HL-60 (cell line): ENCODE measurements around the gene PRDM16.

ENCODE experiments used
- DNase-seq, 2 experiments: peaks; one replicate each; pipeline ENCODE4 v3.0.0-alpha.2; 2010 to 2020; ENCODE audit warnings: low read depth in 1 of 2, low spot score in 1 of 2
- H3K27ac ChIP-seq: fragments of 250-450 bp; sonication (Bioruptor Pico); replicated peaks from 2 replicates; pipeline ENCODE4 v1.5.1; 2020; ENCODE audit warnings: mild to moderate bottlenecking, moderate library complexity
- H3K27me3 ChIP-seq: fragments of 250-450 bp; sonication (Bioruptor Pico); 2 replicates; pipeline ENCODE4 v1.5.1; 2021; ENCODE audit warnings: mild to moderate bottlenecking, moderate library complexity; ENCODE audit not compliant: insufficient read depth, poor library complexity, severe bottlenecking
- H3K4me3 ChIP-seq: replicated peaks from 2 replicates; pipeline ENCODE4 v1.5.1; 2011; ENCODE audit warnings: mild to moderate bottlenecking, control low read depth, low read length; ENCODE audit not compliant: insufficient read depth
- GABPA ChIP-seq: IDR thresholded peaks from 2 replicates; pipeline ENCODE4 v1.6.1; 2012; ENCODE audit warnings: low read depth
- POLR2AphosphoS5 ChIP-seq: IDR thresholded peaks from 2 replicates; pipeline ENCODE4 v1.6.1; 2012; ENCODE audit warnings: low read depth
- SPI1 ChIP-seq: IDR thresholded peaks from 2 replicates; pipeline ENCODE4 v1.6.1; 2012; ENCODE audit warnings: low read depth, mild to moderate bottlenecking, borderline replicate concordance
- TF ChIP-seq, protein P1 (sequence below): IDR thresholded peaks from 2 replicates; pipeline ENCODE4 v1.6.1; 2012; ENCODE audit warnings: low read depth; ENCODE audit not compliant: insufficient replicate concordance
- TF ChIP-seq, protein P2 (sequence below): IDR thresholded peaks from one replicate; pipeline ENCODE4 v1.5.1; 2011; ENCODE audit warnings: low read length, control low read depth, inconsistent platforms; ENCODE audit not compliant: insufficient read depth

Gene PRDM16

GRCh38 chr1:3181956-3182355 is 113.0 kb downstream of the PRDM16 start:
- DNase-seq: no peak
- no peak overlapping the region for H3K4me3 ChIP-seq
- H3K27ac ChIP-seq: no peak overlapping the region
- no peaks in the 10 kb centered on the region for H3K27me3 ChIP-seq
- TF ChIP-seq SPI1 (no peak), GABPA (no peak), POLR2AphosphoS5 (no peak)
- TF ChIP-seq, protein P1, sequence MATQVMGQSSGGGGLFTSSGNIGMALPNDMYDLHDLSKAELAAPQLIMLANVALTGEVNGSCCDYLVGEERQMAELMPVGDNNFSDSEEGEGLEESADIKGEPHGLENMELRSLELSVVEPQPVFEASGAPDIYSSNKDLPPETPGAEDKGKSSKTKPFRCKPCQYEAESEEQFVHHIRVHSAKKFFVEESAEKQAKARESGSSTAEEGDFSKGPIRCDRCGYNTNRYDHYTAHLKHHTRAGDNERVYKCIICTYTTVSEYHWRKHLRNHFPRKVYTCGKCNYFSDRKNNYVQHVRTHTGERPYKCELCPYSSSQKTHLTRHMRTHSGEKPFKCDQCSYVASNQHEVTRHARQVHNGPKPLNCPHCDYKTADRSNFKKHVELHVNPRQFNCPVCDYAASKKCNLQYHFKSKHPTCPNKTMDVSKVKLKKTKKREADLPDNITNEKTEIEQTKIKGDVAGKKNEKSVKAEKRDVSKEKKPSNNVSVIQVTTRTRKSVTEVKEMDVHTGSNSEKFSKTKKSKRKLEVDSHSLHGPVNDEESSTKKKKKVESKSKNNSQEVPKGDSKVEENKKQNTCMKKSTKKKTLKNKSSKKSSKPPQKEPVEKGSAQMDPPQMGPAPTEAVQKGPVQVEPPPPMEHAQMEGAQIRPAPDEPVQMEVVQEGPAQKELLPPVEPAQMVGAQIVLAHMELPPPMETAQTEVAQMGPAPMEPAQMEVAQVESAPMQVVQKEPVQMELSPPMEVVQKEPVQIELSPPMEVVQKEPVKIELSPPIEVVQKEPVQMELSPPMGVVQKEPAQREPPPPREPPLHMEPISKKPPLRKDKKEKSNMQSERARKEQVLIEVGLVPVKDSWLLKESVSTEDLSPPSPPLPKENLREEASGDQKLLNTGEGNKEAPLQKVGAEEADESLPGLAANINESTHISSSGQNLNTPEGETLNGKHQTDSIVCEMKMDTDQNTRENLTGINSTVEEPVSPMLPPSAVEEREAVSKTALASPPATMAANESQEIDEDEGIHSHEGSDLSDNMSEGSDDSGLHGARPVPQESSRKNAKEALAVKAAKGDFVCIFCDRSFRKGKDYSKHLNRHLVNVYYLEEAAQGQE: no peak
- TF ChIP-seq, protein P2, sequence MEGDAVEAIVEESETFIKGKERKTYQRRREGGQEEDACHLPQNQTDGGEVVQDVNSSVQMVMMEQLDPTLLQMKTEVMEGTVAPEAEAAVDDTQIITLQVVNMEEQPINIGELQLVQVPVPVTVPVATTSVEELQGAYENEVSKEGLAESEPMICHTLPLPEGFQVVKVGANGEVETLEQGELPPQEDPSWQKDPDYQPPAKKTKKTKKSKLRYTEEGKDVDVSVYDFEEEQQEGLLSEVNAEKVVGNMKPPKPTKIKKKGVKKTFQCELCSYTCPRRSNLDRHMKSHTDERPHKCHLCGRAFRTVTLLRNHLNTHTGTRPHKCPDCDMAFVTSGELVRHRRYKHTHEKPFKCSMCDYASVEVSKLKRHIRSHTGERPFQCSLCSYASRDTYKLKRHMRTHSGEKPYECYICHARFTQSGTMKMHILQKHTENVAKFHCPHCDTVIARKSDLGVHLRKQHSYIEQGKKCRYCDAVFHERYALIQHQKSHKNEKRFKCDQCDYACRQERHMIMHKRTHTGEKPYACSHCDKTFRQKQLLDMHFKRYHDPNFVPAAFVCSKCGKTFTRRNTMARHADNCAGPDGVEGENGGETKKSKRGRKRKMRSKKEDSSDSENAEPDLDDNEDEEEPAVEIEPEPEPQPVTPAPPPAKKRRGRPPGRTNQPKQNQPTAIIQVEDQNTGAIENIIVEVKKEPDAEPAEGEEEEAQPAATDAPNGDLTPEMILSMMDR: no peak

DNA sequence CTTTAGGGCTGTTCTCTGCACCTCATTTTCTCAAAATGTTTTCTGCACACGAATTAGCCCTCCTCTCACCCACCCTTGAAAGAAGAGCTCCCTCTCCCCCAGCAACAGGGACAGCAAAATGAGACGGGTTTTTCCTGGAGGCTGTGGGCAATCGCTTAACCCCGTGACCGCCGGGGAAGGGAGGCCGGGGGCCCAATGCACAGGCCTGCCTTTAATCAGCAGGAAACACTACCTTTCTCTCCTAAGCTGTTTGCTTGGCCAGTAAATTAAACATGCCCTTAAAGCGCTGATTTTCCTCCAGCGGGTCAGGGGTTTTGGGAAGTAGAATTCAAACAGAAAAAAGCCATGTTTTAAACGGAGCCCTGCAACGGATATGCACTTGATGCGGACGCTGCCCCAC is 114.4 kb downstream of the PRDM16 start:
- TF ChIP-seq GABPA (no peak), SPI1 (no peak), POLR2AphosphoS5 (no peak)
- TF ChIP-seq, protein P2: no peak
- TF ChIP-seq, protein P1: no peak
- Histone ChIP-seq H3K27me3 (no peaks in the 10 kb centered on the region), H3K4me3 (no peak overlapping the region), H3K27ac (no peak overlapping the region)
- DNase-seq: no peak

- TF ChIP-seq GABPA: no peak
- no peak for TF ChIP-seq POLR2AphosphoS5
- TF ChIP-seq, protein P1: no peak
- no peak for TF ChIP-seq SPI1
- TF ChIP-seq, protein P2: no peak
- no peak for DNase-seq
- Histone ChIP-seq H3K27me3 (no peaks in the 10 kb centered on the region), H3K4me3 (no peak overlapping the region), H3K27ac (no peak overlapping the region)
Measured at GRCh38 chr1:3183813-3184212, 114.8 kb downstream of the PRDM16 start.
